SK-N-SH (cell line): ENCODE data around the gene BPIFB1. TPM values are rescaled to one million over a fixed set of nuclear protein-coding genes. Genes with fewer than 3 reads are reported as not detected.

Experiments
- CTCF ChIA-PET: fragments of 300-600, 350-600 bp; formaldehyde crosslinking; extraction: SDS; loops from one replicate; lab custom pipeline; 2021; lab: Yijun Ruan, JAX
- POLR2A ChIA-PET: fragments of 350-600 bp; sonication (Branson Sonifier 250); formaldehyde crosslinking; extraction: SDS; loops from one replicate; lab custom pipeline; 2020; ENCODE audit warnings: antibody characterized with exemption, inconsistent platforms; lab: Yijun Ruan, JAX
- DNase-seq: peaks from one replicate; pipeline ENCODE4 v3.0.0; 2012
- H2AFZ ChIP-seq: fragments of 200-600 bp; sonication (generic); 2 replicates; pipeline ENCODE4 v1.8.1; 2016; ENCODE audit warnings: antibody characterized with exemption, mild to moderate bottlenecking, low read depth
- H3F3A ChIP-seq: fragments of 200-600 bp; sonication (generic); replicated peaks from 2 replicates; pipeline ENCODE3; 2016; ENCODE audit warnings: antibody characterized with exemption, mild to moderate bottlenecking; ENCODE audit not compliant: insufficient read depth
- H3K27ac ChIP-seq, 2 experiments: fragments of 200-500 bp in 1 of 2; fragments of 200-600 bp in 1 of 2; sonication (Bioruptor generic) in 1 of 2; sonication (generic), shearing (Covaris generic) in 1 of 2; 2 replicates each; pipeline versions ENCODE4 v1.5.1 to v1.6.1; 2014 to 2016; ENCODE audit warnings: low read depth in 2 of 2, inconsistent platforms in 1 of 2, low read length in 1 of 2, mild to moderate bottlenecking in 1 of 2, mixed read lengths in 1 of 2
- H3K27me3 ChIP-seq: fragments of 200-600 bp; sonication (generic), shearing (Covaris generic); 2 replicates; pipeline ENCODE4 v1.6.1; 2016; ENCODE audit warnings: mixed run types; ENCODE audit not compliant: insufficient read depth
- H3K36me3 ChIP-seq, 2 experiments: fragments of 200-500 bp in 1 of 2; fragments of 200-600 bp in 1 of 2; sonication (Bioruptor generic) in 1 of 2; sonication (generic) in 1 of 2; replicated peaks in 1 of 2; 2 replicates each; pipeline versions ENCODE3 to v1.5.1; 2014 to 2016; ENCODE audit warnings: low read length in 1 of 2, mild to moderate bottlenecking in 1 of 2; ENCODE audit not compliant: insufficient read depth in 2 of 2, control insufficient read depth in 1 of 2
- H3K4me1 ChIP-seq, 2 experiments: fragments of 200-500 bp in 1 of 2; fragments of 200-600 bp in 1 of 2; sonication (Bioruptor generic) in 1 of 2; sonication (generic), shearing (Covaris generic) in 1 of 2; 2 replicates each; pipeline versions ENCODE4 v1.5.1 to v1.6.1; 2014 to 2016; ENCODE audit warnings: low read depth in 1 of 2, low read length in 1 of 2, mixed run types in 1 of 2; ENCODE audit not compliant: insufficient read depth in 2 of 2, control insufficient read depth in 1 of 2
- H3K4me2 ChIP-seq: fragments of 200-600 bp; sonication (generic), shearing (Covaris generic); 2 replicates; pipeline ENCODE4 v1.6.1; 2017; ENCODE audit warnings: mixed run types
- H3K4me3 ChIP-seq, 2 experiments: fragments of 200-500 bp in 1 of 2; fragments of 200-600 bp in 1 of 2; sonication (Bioruptor generic) in 1 of 2; sonication (generic), shearing (Covaris generic) in 1 of 2; 2 replicates each; pipeline versions ENCODE4 v1.5.1 to v1.8.1; 2014 to 2016; ENCODE audit warnings: low read depth in 2 of 2, inconsistent platforms in 1 of 2, low read length in 1 of 2, mild to moderate bottlenecking in 1 of 2, mixed read lengths in 1 of 2, moderate library complexity in 1 of 2
- H3K79me2 ChIP-seq: fragments of 200-600 bp; sonication (generic); 2 replicates; pipeline ENCODE4 v1.8.1; 2017; ENCODE audit warnings: mild to moderate bottlenecking; ENCODE audit not compliant: insufficient read depth
- H3K9ac ChIP-seq: fragments of 200-600 bp; sonication (generic); 2 replicates; pipeline ENCODE4 v1.6.1; 2017; ENCODE audit warnings: mixed run types
- H3K9me2 ChIP-seq: fragments of 200-600 bp; sonication (generic); 2 replicates; pipeline ENCODE4 v1.6.1; 2017; ENCODE audit warnings: mixed run types
- H3K9me3 ChIP-seq: fragments of 200-600 bp; sonication (generic); 2 replicates; pipeline ENCODE4 v1.6.1; 2017; ENCODE audit warnings: mixed run types, mild to moderate bottlenecking, moderate library complexity
- H4K20me1 ChIP-seq: fragments of 200-600 bp; sonication (generic); 2 replicates; pipeline ENCODE4 v1.6.1; 2017; ENCODE audit warnings: mild to moderate bottlenecking, mixed run types; ENCODE audit not compliant: insufficient read depth
- CHD2 ChIP-seq: fragments of 150-350 bp; IDR thresholded peaks from 2 replicates; pipeline ENCODE4 v1.6.1; 2018; ENCODE audit warnings: low read length; ENCODE audit not compliant: partially characterized antibody
- ELF1 ChIP-seq: IDR thresholded peaks from 2 replicates; pipeline ENCODE4 v1.4.0; 2012
- EP300 ChIP-seq, 2 experiments: IDR thresholded peaks; 2 replicates each; pipeline versions ENCODE4 v1.4.0 to v1.6.1; 2012; ENCODE audit warnings: borderline replicate concordance in 1 of 2, low read depth in 1 of 2, low read length in 1 of 2
- EZH2phosphoT487 ChIP-seq: fragments of 200-600 bp; sonication (generic); IDR thresholded peaks from 2 replicates; pipeline ENCODE4 v1.6.1; 2017; ENCODE audit warnings: low read depth, mixed run types, mild to moderate bottlenecking, antibody characterized with exemption, moderate library complexity, borderline replicate concordance
- JUND ChIP-seq: IDR thresholded peaks from 2 replicates; pipeline ENCODE4 v1.4.0; 2012
- MEF2A ChIP-seq: IDR thresholded peaks from 2 replicates; pipeline ENCODE4 v1.4.0; 2012; ENCODE audit warnings: low read depth, borderline replicate concordance
- MXI1 ChIP-seq: IDR thresholded peaks from 2 replicates; pipeline ENCODE4 v1.6.1; 2012; ENCODE audit warnings: mild to moderate bottlenecking, low read depth, low read length, improper control_type of control experiment
- REST ChIP-seq: IDR thresholded peaks from 2 replicates; pipeline ENCODE4 v1.6.1; 2012; ENCODE audit warnings: mild to moderate bottlenecking, low read depth, low read length, moderate library complexity
- RFX5 ChIP-seq: IDR thresholded peaks from 2 replicates; pipeline ENCODE4 v1.6.1; 2012; ENCODE audit warnings: mild to moderate bottlenecking, improper control_type of control experiment, low read length
- SIN3A ChIP-seq: IDR thresholded peaks from 2 replicates; pipeline ENCODE4 v1.6.1; 2012; ENCODE audit warnings: low read depth, mild to moderate bottlenecking, low read length, moderate library complexity, borderline replicate concordance
- SMC3 ChIP-seq: IDR thresholded peaks from 2 replicates; pipeline ENCODE4 v1.6.1; 2012; ENCODE audit warnings: low read depth, low read length, improper control_type of control experiment
- TEAD4 ChIP-seq: IDR thresholded peaks from 2 replicates; pipeline ENCODE4 v1.4.0; 2012; ENCODE audit warnings: mild to moderate bottlenecking, borderline replicate concordance; ENCODE audit not compliant: insufficient read depth
- WGBS: methylation state at CpG from one replicate; pipeline ENCODE4 v1.1.6; 2017; ENCODE audit warnings: low lambda C conversion rate; 5-methylcytosine and 5-hydroxymethylcytosine counted together
- polyA plus RNA-seq, 3 experiments: library from polyadenylated mRNA; depleted of rRNA; stranded (reverse); fragments of >200 nt; gene quantifications; 2 replicates each; pipeline ENCODE4 v1.2.3, GENCODE V29; 2012

The BPIFB1 gene
- polyA plus RNA-seq, 1 of the 3 experiments (the other 2 are of a cell fraction): not detected

DNA sequence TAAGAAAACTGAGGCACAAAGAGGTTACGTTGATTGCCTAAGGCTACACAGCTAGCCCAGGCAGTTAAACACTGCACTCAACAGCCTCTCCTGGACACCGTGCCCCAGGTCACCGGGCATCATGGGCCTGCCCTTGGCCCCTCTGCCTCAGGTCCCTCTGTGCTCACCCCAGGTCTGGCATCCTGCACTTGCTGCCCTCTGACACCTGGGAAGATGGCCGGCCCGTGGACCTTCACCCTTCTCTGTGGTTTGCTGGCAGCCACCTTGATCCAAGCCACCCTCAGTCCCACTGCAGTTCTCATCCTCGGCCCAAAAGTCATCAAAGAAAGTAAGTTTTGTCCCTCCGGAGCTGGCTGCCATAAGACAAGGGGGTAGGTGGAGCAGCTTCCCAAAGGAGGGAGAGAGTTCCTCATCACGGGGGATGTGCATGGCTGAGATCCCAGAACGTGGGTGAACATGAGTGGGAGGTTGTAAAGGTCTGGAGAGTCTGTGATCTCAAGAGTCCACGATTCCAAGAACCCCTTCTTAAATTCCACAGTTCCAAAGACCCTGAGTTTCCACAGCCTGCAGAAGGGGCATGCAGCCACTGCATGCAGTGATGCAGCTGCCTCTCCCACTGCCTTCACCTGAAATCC is 3.0 kb downstream of the BPIFB1 start:
- 31% methylated on average over 8 of the region's 10 CpGs for WGBS
- Histone ChIP-seq H3K4me2 (no peak overlapping the region), H3K36me3 (no peaks in the 10 kb centered on the region), H3F3A (no peaks in the 10 kb centered on the region), H3K79me2 (no peaks in the 10 kb centered on the region), H3K9ac (no peak overlapping the region), H3K4me1 (peaks cover 0 to 6% of the 10 kb centered on the region in 2 experiments; a peak in 1 of 4 replicates), H3K27me3 (no peaks in the 10 kb centered on the region; the same call in 1 of the 2 replicates), H3K4me3 (no peak overlapping the region), H2AFZ (no peak overlapping the region), H3K9me2 (no peaks in the 10 kb centered on the region), H3K9me3 (no peaks in the 10 kb centered on the region), H3K27ac (no peak overlapping the region), H4K20me1 (no peaks in the 10 kb centered on the region)
- no peak for TF ChIP-seq SIN3A
- no peak for TF ChIP-seq SMC3
- ChIA-PET CTCF (interaction anchor here (0.9 to 7.4 kb wide), 4 partner anchors 8 to 23 kb away, joined by 4 to 35 read pairs (median 12); no protein-coding TSS in a partner anchor), POLR2A (no interaction called here)
- DNase-seq: no peak

- no peak for TF ChIP-seq JUND
- TF ChIP-seq EZH2phosphoT487: no peak
- TF ChIP-seq EP300 (IDR thresholded peaks at IDR 0.05; ENCODE audit: borderline replicate concordance in 1 of 2, low read depth in 1 of 2, low read length in 1 of 2): no peak
- TF ChIP-seq MXI1: no peak
- TF ChIP-seq ELF1: no peak
- TF ChIP-seq MEF2A: no peak
- TF ChIP-seq RFX5: no peak
- TF ChIP-seq CHD2: no peak
- H3K36me3 ChIP-seq: no peaks in the 10 kb centered on the region
- H2AFZ ChIP-seq: no peak overlapping the region
- H3K9me3 ChIP-seq: no peaks in the 10 kb centered on the region
- no peak overlapping the region for H3K4me2 ChIP-seq
- no peak overlapping the region for H3K4me3 ChIP-seq
- ChIA-PET CTCF (interaction anchor here (4.3 to 7.4 kb wide), 2 partner anchors 12 to 25 kb away, joined by 18 to 35 read pairs; no protein-coding TSS in a partner anchor), POLR2A (no interaction called here)
- H3F3A ChIP-seq: no peaks in the 10 kb centered on the region
- no peak overlapping the region for H3K9ac ChIP-seq
- H3K27ac ChIP-seq: no peak overlapping the region
- no peaks in the 10 kb centered on the region for H3K79me2 ChIP-seq
- peaks cover 0 to 2% of the 10 kb centered on the region in 2 experiments; a peak in 1 of 4 replicates for H3K4me1 ChIP-seq
- no peaks in the 10 kb centered on the region for H4K20me1 ChIP-seq
- H3K9me2 ChIP-seq: no peaks in the 10 kb centered on the region
- DNase-seq: no peak
- H3K27me3 ChIP-seq: peaks cover under 1% of the 10 kb centered on the region; the same call in 1 of the 2 replicates
Observed at GRCh38 chr20:33287884-33288283, 4.9 kb downstream of the BPIFB1 start.

DNA sequence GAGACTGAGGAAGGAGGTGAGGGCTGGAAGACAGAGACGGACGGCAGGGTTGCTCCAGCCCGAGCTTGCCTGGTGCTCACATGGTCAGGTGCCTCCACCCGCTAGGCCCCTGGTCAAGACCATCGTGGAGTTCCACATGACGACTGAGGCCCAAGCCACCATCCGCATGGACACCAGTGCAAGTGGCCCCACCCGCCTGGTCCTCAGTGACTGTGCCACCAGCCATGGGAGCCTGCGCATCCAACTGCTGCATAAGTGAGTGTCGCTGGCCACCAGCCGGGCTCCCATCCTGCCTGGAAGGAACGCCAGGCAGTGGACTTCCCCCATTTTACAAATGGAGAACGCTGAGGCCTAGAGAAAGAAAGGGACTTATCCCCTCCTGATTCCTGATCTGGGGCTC is 7.8 kb downstream of the BPIFB1 start:
- POLR2A ChIA-PET: no interaction called here
- no peaks in the 10 kb centered on the region for H3K79me2 ChIP-seq
- TF ChIP-seq REST (no peak), TEAD4 (no peak)
- TF ChIP-seq, all 33 proteins: peak for 0
- H3K27ac ChIP-seq: no peak overlapping the region
- 71% methylated on average over 7 of the region's 13 CpGs for WGBS
- no peaks in the 10 kb centered on the region for H3K9me3 ChIP-seq
- CTCF ChIA-PET: interaction anchor here (0.7 to 7.4 kb wide), 11 partner anchors 9 to 501 kb away, joined by 3 to 35 read pairs (median 3); no protein-coding TSS in a partner anchor
- no peaks in the 10 kb centered on the region for H4K20me1 ChIP-seq
- H3K4me1 ChIP-seq: no peaks in the 10 kb centered on the region
- H3K4me2 ChIP-seq: no peak overlapping the region
- peaks cover 15% of the 10 kb centered on the region; the same call in 1 of the 2 replicates for H3K27me3 ChIP-seq
- H3K9ac ChIP-seq: no peak overlapping the region
- H3K4me3 ChIP-seq: no peak overlapping the region
- H3K36me3 ChIP-seq: no peaks in the 10 kb centered on the region
- no peaks in the 10 kb centered on the region for H3K9me2 ChIP-seq
- DNase-seq: no peak
- H3F3A ChIP-seq: no peaks in the 10 kb centered on the region
- H2AFZ ChIP-seq: no peak overlapping the region
